Right lobe of liver (tissue), 6 donors: Measurements from ENCODE around the gene CLDN5. TPM values are rescaled to one million over a fixed set of nuclear protein-coding genes. Genes with fewer than 3 reads are reported as not detected.
"Not testable (repeated sequence)": the region's sequence is repeated elsewhere in the genome, so short reads cannot be mapped to it uniquely, and the experiment has no call there.

Experiments
- ATAC-seq, 4 donors: fragments of 200-7000 bp; cut with Tn5 transposase; one replicate each; pipeline ENCODE4 v1.9.1; 2020; ENCODE audit warnings: mild to moderate bottlenecking in 4 of 4, moderate library complexity in 4 of 4
- DNase-seq, 3 donors: peaks; one replicate each; pipeline ENCODE4 v3.0.0-alpha.2; 2020
- H3K27ac ChIP-seq, 3 donors: fragments of 200-600 bp; one replicate each; pipeline ENCODE4 v1.8.0; 2022
- H3K27me3 ChIP-seq, 2 donors: fragments of 200-600 bp; one replicate each; pipeline ENCODE4 v1.8.0; 2022
- H3K36me3 ChIP-seq, 4 donors: fragments of 200-600 bp; sonication (generic) in 1 of 4; one replicate each; pipeline versions ENCODE4 v1.5.1 to v1.8.0; 2017 to 2022; ENCODE audit warnings: control low read depth in 1 of 4
- H3K4me1 ChIP-seq, 4 donors: fragments of 200-600 bp; sonication (generic) in 1 of 4; one replicate each; pipeline versions ENCODE4 v1.5.1 to v1.8.0; 2017 to 2022; ENCODE audit warnings: control low read depth in 1 of 4
- H3K4me3 ChIP-seq, 3 donors: fragments of 200-600 bp; one replicate each; pipeline ENCODE4 v1.8.0; 2022
- H3K9me3 ChIP-seq, 4 donors: fragments of 200-600 bp; sonication (generic) in 1 of 4; one replicate each; pipeline versions ENCODE4 v1.5.1 to v1.8.0; 2017 to 2022; ENCODE audit warnings: control low read depth in 1 of 4
- CTCF ChIP-seq, 4 donors: fragments of 200-600 bp in 3 of 4; fragments of 450-650 bp in 1 of 4; IDR thresholded peaks; one replicate each; pipeline versions ENCODE4 v1.5.1 to v1.8.0; 2016 to 2022; ENCODE audit warnings: antibody characterized with exemption in 4 of 4, mild to moderate bottlenecking in 2 of 4
- POLR2A ChIP-seq: fragments of 450-650 bp; IDR thresholded peaks from one replicate; pipeline ENCODE4 v1.6.1; 2017; ENCODE audit warnings: antibody characterized with exemption, mild to moderate bottlenecking
- WGBS: methylation state at CpG from one replicate; pipeline ENCODE4 v1.1.6; 2018; ENCODE audit warnings: low coverage, low lambda C conversion rate; ENCODE audit not compliant: insufficient coverage; ENCODE audit errors: missing lambda C conversion rate; 5-methylcytosine and 5-hydroxymethylcytosine counted together
- intact Hi-C, 2 donors: fragments of 100-400 bp; cut with DNase I; formaldehyde crosslinking; loops; one replicate each; pipeline versions ENCODE4 v1.11.2 to v1.14.1; 2022
- total RNA-seq, 6 experiments: library from RNA; depleted of rRNA in 2 of 6; stranded (reverse); fragments of >200 nt in 2 of 6; fragmentation: NEBNext Ultra II Directional in 3 of 6; extraction: Animal tissue kit (Norgen Biotek cat#: 25700) in 3 of 6; gene quantifications; one replicate each; pipeline versions ENCODE4 v1.1.0 to v1.2.4, GENCODE V29; 2016 to 2023
- donor health status: DM: no; HTN: yes; CAD: no.
- donor health status: DM: no; HTN: no; CAD: no.
- donor health status: DM: no; HTN: no; CAD: no.
- donor health status: DM: no; HTN: yes; CAD: no.
- donor health status: DM: no; HTN: yes; CAD: no.

CLDN5 gene
- total RNA-seq, 6 experiments from 2014 or later: 4.4 to 12.1 (median 5.7) TPM

DNA sequence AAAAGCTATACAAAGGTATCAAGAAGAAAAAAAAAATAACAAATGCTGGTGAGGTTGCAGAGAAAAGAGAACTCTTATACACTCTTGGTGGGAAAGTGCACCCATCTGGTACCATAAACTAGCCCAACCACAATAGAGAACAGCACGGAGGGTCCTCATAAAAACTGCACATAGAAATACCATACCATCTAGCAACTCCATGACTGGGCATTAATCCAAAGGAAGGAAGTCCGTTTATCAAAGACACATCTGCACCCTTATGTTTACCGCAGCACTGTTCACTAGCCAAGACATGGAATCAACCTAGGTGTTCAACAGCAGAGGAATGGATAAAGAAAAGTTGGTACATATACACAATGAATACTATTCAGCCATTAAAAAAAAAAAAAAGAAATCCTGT lies 10.8 kb upstream of the CLDN5 start:
- ATAC-seq: no peak
- Histone ChIP-seq H3K4me3 (no peak overlapping the region), H3K27ac (no peak overlapping the region), H3K9me3 (no peaks in the 10 kb centered on the region), H3K27me3 (no peaks in the 10 kb centered on the region), H3K36me3 (no peaks in the 10 kb centered on the region), H3K4me1 (no peaks in the 10 kb centered on the region)
- TF ChIP-seq CTCF (IDR thresholded peaks at IDR 0.05): no peak
- no peak for TF ChIP-seq POLR2A
- intact Hi-C loops: no loop called here
- 46% methylated on average over 3 of the region's 3 CpGs for WGBS
- no peak for DNase-seq

DNA sequence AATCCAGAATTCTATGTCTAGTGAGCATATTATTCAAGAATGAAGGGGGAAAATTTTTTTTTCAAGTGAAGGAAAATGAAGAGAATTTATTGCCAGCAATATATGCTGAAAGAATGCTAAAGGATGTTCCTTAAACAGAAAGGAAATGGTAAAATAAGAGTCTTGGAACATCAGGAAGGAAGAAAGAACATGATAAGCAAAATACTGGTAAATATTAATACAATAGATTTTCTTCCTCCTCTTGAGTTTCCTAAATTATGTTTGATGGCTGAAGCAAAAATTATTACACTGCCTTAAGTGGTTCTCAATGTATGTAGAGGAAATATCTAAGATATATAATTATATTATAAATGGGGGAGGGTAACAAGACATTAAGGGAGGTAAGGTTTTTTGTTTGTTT lies 9.6 kb upstream of the CLDN5 start:
- Histone ChIP-seq H3K27me3 (no peaks in the 10 kb centered on the region), H3K27ac (no peak overlapping the region), H3K36me3 (no peaks in the 10 kb centered on the region), H3K4me3 (no peak overlapping the region), H3K9me3 (no peaks in the 10 kb centered on the region), H3K4me1 (no peaks in the 10 kb centered on the region)
- DNase-seq (no peak), ATAC-seq (no peak)
- TF ChIP-seq CTCF (IDR thresholded peaks at IDR 0.05) (no peak), POLR2A (no peak)
- intact Hi-C loops: no loop called here

GRCh38 chr22:19533049-19533626 lies 8.9 kb upstream of the CLDN5 start:
- TF ChIP-seq POLR2A (no peak), CTCF (IDR thresholded peaks at IDR 0.05) (no peak)
- no peaks in the 10 kb centered on the region for H3K27me3 ChIP-seq
- ATAC-seq: no peak
- H3K9me3 ChIP-seq: no peaks in the 10 kb centered on the region
- H3K4me1 ChIP-seq: no peaks in the 10 kb centered on the region
- no peak overlapping the region for H3K4me3 ChIP-seq
- WGBS: 94% methylated on average over 6 of the region's 8 CpGs
- no peak for DNase-seq
- intact Hi-C loops: no loop called here
- no peak overlapping the region for H3K27ac ChIP-seq
- no peaks in the 10 kb centered on the region for H3K36me3 ChIP-seq

DNA sequence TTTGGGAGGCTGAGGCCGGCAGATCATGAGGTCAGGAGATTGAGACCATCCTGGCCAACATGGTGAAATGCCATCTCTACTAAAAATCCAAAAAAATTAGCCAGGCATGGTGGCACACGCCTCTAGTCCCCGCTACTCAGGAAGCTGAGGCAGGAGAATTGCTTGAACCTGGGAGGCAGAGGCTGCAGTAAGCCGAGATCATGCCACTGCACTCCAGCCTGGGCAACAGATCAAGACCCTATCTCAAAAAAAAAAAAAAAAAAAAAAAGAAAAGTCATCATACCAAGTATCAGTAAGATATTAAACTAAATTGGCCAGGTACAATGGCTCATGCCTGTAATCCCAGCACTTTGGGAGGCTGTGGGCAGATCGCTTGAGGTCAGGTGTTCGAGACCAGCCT lies 7.1 kb upstream of the CLDN5 start:
- H3K4me3 ChIP-seq, DNase-seq, ATAC-seq, H3K9me3 ChIP-seq, H3K4me1 ChIP-seq, H3K27ac ChIP-seq, H3K27me3 ChIP-seq, intact Hi-C loops, H3K36me3 ChIP-seq: not testable (repeated sequence)
- 89% methylated on average over 6 of the region's 6 CpGs for WGBS

DNA sequence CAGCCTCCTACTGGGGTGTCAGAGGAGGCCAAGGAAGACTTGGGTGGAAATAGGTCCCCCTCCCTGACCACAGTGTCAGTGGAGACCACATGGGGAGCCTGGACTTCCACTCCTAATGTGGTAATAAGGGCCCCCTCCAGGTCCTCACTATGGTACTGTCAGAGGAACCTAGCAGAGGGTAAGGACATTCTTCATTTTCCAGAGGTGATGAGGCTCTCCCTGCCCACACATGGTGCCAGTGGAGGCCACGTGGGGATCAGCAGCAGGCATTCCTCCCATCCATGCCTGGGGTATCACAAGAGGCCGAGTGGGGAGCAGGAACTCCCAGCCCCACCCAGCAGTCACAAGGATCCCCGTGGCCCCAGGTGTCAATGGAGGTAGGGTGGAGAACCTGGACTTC lies 6.5 kb upstream of the CLDN5 start:
- intact Hi-C loops: no loop called here
- ATAC-seq (no peak), DNase-seq (no peak)
- WGBS: 57% methylated on average over 1 of the region's 3 CpGs
- H3K27me3 ChIP-seq: no peaks in the 10 kb centered on the region
- no peak overlapping the region for H3K4me3 ChIP-seq
- H3K36me3 ChIP-seq: no peaks in the 10 kb centered on the region
- no peaks in the 10 kb centered on the region for H3K4me1 ChIP-seq
- TF ChIP-seq CTCF (IDR thresholded peaks at IDR 0.05): no peak
- TF ChIP-seq POLR2A: no peak
- H3K9me3 ChIP-seq: no peaks in the 10 kb centered on the region
- H3K27ac ChIP-seq: no peak overlapping the region
